ENCODE data around the gene P2RY8. TPM values are rescaled to one million over a fixed set of nuclear protein-coding genes. Genes with fewer than 3 reads are reported as not detected.
"Not testable (repeated sequence)": the region's sequence is repeated elsewhere in the genome, so short reads cannot be mapped to it uniquely, and the experiment has no call there.

Gene P2RY8
- total RNA-seq, 1 donor from 2014 or later, result not detected

DNA sequence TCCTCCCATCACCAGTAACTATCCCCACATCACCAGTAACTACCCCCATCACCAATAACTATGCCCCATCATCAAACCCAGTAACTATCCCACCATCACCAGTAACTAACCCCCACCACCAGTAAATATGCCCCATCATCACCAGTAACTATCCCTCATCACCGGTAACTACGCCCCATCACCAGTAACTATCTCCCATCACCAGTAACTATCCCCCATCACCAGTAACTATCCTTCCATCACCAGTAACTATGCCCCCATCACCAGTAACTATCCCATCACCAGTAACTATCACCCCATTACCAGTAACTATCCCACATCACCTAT, 87.2 kb downstream of the P2RY8 start:
- TF ChIP-seq, protein P1, sequence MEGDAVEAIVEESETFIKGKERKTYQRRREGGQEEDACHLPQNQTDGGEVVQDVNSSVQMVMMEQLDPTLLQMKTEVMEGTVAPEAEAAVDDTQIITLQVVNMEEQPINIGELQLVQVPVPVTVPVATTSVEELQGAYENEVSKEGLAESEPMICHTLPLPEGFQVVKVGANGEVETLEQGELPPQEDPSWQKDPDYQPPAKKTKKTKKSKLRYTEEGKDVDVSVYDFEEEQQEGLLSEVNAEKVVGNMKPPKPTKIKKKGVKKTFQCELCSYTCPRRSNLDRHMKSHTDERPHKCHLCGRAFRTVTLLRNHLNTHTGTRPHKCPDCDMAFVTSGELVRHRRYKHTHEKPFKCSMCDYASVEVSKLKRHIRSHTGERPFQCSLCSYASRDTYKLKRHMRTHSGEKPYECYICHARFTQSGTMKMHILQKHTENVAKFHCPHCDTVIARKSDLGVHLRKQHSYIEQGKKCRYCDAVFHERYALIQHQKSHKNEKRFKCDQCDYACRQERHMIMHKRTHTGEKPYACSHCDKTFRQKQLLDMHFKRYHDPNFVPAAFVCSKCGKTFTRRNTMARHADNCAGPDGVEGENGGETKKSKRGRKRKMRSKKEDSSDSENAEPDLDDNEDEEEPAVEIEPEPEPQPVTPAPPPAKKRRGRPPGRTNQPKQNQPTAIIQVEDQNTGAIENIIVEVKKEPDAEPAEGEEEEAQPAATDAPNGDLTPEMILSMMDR (IDR thresholded peaks at IDR 0.05), result no peak
- peak; percentile 38 for DNase-seq (ENCODE audit: extremely low spot score, unreplicated experiment)
- peaks cover 2% of the 10 kb centered on the region for H3K27me3 Mint-ChIP-seq (ENCODE audit: unreplicated experiment)
- H3K9me3 Mint-ChIP-seq (ENCODE audit: unreplicated experiment), result peaks cover 9% of the 10 kb centered on the region
- H3K27ac Mint-ChIP-seq (ENCODE audit: unreplicated experiment), result no peak overlapping the region
- peaks cover 17% of the 10 kb centered on the region for H3K36me3 Mint-ChIP-seq (ENCODE audit: unreplicated experiment)
- H3K4me3 Mint-ChIP-seq (ENCODE audit: unreplicated experiment), result no peak overlapping the region
- H3K4me1 Mint-ChIP-seq (ENCODE audit: unreplicated experiment), result peaks cover 5% of the 10 kb centered on the region

DNA sequence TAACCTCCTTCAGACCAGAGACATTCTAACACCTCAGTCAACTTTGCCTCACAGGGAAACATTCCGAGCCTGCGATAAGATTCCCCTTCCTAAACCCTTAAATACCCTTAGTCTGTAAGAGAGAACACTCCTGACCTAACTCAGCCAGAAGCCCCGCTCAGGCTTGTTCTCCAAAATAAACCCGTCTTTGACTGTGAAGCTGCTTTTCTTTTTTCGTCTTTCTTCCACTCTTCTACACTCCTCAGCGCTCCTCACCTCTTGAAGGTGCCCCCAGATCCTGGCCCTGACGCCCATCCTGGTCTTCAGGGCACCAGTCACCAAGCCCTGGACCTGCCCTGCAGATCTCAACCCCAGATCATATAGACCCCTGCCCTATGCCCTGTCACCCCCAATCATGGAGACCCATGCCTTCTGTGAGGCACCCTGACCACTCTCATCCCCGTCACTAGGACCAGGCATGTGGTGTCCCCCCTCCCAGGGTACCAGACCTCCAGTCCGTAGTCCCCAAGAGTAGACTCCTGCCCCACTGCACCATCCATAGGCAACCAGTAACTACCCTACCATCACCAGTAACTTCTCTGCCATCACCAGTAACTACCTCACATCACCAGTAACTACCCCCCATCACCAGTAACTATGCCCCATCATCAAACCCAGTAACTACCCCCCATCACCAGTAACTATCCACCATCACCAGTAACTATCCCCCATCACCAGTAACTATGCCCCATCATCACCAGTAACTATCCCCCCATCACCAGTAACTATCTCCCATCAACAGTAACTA, 87.8 kb downstream of the P2RY8 start:
- DNase-seq (ENCODE audit: extremely low spot score, unreplicated experiment), result peak; percentile 53
- Mint-ChIP-seq H3K36me3 (ENCODE audit: unreplicated experiment) (peaks cover 21% of the 10 kb centered on the region), H3K4me3 (ENCODE audit: unreplicated experiment) (no peak overlapping the region), H3K4me1 (ENCODE audit: unreplicated experiment) (peaks cover 5% of the 10 kb centered on the region), H3K27ac (ENCODE audit: unreplicated experiment) (no peak overlapping the region), H3K9me3 (ENCODE audit: unreplicated experiment) (peaks cover 14% of the 10 kb centered on the region), H3K27me3 (ENCODE audit: unreplicated experiment) (no peaks in the 10 kb centered on the region)
- TF ChIP-seq, protein P1 (IDR thresholded peaks at IDR 0.05), result no peak

DNA sequence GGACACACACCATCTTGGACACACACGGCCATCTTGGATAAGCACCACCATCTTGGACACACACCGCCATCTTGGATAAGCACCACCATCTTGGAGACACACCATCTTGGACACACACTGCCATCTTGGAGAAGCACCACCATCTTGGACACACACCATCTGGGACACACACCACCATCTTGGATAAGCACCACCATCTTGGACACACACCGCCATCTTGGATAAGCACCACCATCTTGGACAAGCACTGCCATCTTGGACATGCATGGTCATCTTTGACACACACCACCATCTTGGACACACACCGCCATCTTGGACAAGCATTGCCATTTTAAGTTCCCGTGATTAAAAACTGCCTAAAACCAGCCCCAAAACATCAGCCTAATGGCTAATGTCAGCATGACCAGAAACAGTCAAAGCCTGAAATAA, 88.4 kb downstream of the P2RY8 start:
- H3K4me3 Mint-ChIP-seq (ENCODE audit: unreplicated experiment), result not testable (repeated sequence)
- peaks cover 14% of the 10 kb centered on the region for H3K9me3 Mint-ChIP-seq (ENCODE audit: unreplicated experiment)

DNA sequence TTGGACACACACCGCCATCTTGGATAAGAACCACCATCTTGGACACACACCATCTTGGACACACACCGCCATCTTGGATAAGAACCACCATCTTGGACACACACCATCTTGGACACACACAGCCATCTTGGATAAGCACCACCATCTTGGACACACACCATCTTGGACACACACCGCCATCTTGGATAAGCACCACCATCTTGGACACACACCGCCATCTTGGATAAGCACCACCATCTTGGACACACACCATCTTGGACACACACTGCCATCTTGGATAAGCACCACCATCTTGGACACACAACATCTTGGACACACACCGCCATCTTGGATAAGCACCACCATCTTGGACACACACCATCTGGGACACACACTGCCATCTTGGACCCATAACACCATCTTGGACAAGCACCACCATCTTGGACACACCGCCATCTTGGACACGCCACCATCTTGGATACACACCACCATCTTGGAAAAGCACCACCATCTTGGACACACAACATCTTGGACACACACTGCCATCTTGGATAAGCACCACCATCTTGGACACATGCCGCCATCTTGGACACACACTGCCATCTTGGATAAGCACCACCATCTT, 88.9 kb downstream of the P2RY8 start:
- not testable (repeated sequence) for H3K27ac Mint-ChIP-seq (ENCODE audit: unreplicated experiment); H3K4me3 Mint-ChIP-seq (ENCODE audit: unreplicated experiment); H3K4me1 Mint-ChIP-seq (ENCODE audit: unreplicated experiment); H3K27me3 Mint-ChIP-seq (ENCODE audit: unreplicated experiment)
- peaks cover 27% of the 10 kb centered on the region for H3K36me3 Mint-ChIP-seq (ENCODE audit: unreplicated experiment)
- H3K9me3 Mint-ChIP-seq (ENCODE audit: unreplicated experiment), result peaks cover 14% of the 10 kb centered on the region
- DNase-seq (ENCODE audit: extremely low spot score, unreplicated experiment), result peak; percentile 27

More for the DNA sequence above, 88.4 kb downstream of the P2RY8 start:
- not testable (repeated sequence) for H3K27ac Mint-ChIP-seq (ENCODE audit: unreplicated experiment); H3K4me1 Mint-ChIP-seq (ENCODE audit: unreplicated experiment); H3K27me3 Mint-ChIP-seq (ENCODE audit: unreplicated experiment)
- peak; percentile 34 for DNase-seq (ENCODE audit: extremely low spot score, unreplicated experiment)
- H3K36me3 Mint-ChIP-seq (ENCODE audit: unreplicated experiment), result peaks cover 27% of the 10 kb centered on the region

DNA sequence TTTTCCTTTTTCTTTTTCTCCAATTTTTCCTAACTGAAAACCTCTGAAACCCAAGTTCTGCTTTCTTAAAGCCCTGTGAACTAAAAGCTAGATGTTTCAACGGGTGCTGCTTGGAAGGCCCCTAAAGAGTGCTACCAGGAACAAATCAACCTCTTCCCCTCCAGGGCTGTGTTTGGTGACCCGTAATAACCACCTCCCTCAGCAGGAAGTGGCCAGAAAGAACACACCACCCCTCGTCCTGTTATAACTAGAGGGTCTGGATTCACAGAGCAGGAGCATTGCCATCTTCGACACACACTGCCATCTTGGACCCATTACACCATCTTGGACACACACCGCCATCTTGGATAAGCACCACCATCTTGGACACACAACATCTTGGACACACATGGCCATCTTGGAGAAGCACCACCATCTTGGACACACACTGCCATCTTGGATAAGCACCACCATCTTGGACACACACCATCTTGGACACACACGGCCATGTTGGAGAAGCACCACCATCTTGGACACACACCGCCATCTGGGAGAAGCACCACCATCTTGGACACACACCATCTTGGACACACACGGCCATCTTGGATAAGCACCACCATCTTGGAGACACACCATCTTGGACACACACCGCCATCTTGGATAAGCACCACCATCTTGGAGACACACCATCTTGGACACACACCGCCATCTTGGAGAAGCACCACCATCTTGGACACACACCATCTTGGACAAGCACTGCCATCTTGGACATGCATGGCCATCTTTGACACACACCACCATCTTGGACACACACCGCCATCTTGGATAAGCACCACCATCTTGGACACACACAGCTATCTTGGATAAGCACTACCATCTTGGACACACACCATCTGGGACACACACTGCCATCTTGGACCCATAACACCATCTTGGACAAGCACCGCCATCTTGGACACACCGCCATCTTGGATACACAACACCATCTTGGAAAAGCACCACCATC, 89.7 kb downstream of the P2RY8 start:
- not testable (repeated sequence) for H3K27ac Mint-ChIP-seq (ENCODE audit: unreplicated experiment); H3K27me3 Mint-ChIP-seq (ENCODE audit: unreplicated experiment); H3K4me1 Mint-ChIP-seq (ENCODE audit: unreplicated experiment); H3K4me3 Mint-ChIP-seq (ENCODE audit: unreplicated experiment)
- peaks cover 14% of the 10 kb centered on the region for H3K9me3 Mint-ChIP-seq (ENCODE audit: unreplicated experiment)
- peaks cover 27% of the 10 kb centered on the region for H3K36me3 Mint-ChIP-seq (ENCODE audit: unreplicated experiment)
- DNase-seq (ENCODE audit: extremely low spot score, unreplicated experiment), result peak; percentile 44

DNA sequence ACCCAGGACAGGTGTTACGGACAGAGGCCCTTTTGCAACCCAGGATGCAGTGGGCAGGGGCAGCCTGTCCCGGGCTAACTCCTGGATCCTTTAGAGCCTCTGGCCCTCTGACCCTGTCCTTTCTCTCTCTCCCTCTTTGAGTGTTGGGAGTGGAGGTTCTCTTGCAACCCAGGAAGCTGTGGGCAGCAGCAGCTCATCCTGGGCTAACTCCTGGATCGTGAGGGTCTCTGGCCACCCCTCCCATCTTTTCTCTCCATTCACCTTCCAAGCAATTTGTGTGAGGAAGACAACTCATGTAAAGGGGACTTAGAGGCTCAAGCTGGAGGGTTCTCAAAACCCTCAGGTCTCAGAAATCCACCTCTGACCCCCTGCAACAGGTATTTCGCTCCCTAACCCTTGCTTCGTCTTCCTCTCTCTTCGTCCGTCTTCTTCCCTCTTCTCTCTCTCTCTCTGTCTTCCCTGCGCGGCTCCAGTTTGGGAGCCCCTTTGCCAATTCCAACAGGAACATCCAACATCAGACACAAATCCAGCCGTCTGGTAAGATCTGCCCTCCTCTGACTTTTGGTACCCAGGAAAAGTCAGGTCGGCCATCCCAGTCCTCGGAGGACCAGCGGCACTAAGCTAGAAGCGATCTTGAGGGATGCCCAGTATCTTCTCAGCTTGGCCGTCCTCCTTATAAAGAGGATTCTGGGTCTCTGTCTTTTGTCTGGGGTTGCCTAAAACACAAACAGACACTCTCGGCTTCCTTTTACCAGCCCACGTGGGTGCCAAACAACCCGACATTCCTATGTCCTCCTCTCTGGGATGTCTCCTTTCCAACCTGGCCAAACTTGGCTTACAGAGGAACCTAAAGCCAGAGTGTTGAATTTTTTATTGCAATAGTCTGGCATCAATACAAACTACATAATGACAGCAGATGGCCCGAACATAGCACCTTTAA, 92.2 kb downstream of the P2RY8 start:
- Mint-ChIP-seq H3K27me3 (ENCODE audit: unreplicated experiment) (no peaks in the 10 kb centered on the region), H3K9me3 (ENCODE audit: unreplicated experiment) (peaks cover 14% of the 10 kb centered on the region), H3K4me1 (ENCODE audit: unreplicated experiment) (no peaks in the 10 kb centered on the region), H3K4me3 (ENCODE audit: unreplicated experiment) (no peak overlapping the region), H3K36me3 (ENCODE audit: unreplicated experiment) (peaks cover 27% of the 10 kb centered on the region), H3K27ac (ENCODE audit: unreplicated experiment) (no peak overlapping the region)
- peak; percentile 48 for DNase-seq (ENCODE audit: extremely low spot score, unreplicated experiment)
- TF ChIP-seq, protein P1 (IDR thresholded peaks at IDR 0.05), result no peak

Measured in osteocyte (in vitro differentiated cells).